ENCODE data around the gene TESK2. TPM values are rescaled to one million over a fixed set of nuclear protein-coding genes. Genes with fewer than 3 reads are reported as not detected.
"Not testable (repeated sequence)": the region's sequence is repeated elsewhere in the genome, so short reads cannot be mapped to it uniquely, and the experiment has no call there.

TESK2 gene
- total RNA-seq, 6 donors from 2014 or later, result 2.3 to 7.4 (median 5.7) TPM

GRCh38 chr1:45491487-45492260 lies 711 bp upstream of the TESK2 start:
- 39 to 47% methylated on average over 19 of the region's 19 CpGs for WGBS, 2 donors
- TF ChIP-seq POLR2A (IDR thresholded peaks at IDR 0.05), result no peak
- TF ChIP-seq POLR2AphosphoS5 (IDR thresholded peaks at IDR 0.05), result no peak
- Histone ChIP-seq H3K4me3 (peak overlapping the region in 3 of 4 donors; percentile 69 to 99 (median 95)), H3K36me3 (no peaks in the 10 kb centered on the region), H3K4me1 (peaks cover 5 to 21% (median 9%) of the 10 kb centered on the region in 4 donors), H3K27me3 (no peaks in the 10 kb centered on the region), H3K9me3 (no peaks in the 10 kb centered on the region), H3K27ac (peak overlapping the region in 2 of 4 donors; percentile 89 to 91)
- no peak for ATAC-seq (ENCODE audit: low FRiP score in 2 of 2)
- no peak for DNase-seq

- Histone ChIP-seq H3K4me3 (peak overlapping the region; percentile 48 to 99 (median 82)), H3K36me3 (no peaks in the 10 kb centered on the region), H3K27ac (peak overlapping the region; percentile 70 to 91 (median 84)), H3K4me1 (peaks cover 5 to 21% (median 9%) of the 10 kb centered on the region in 4 donors), H3K27me3 (no peaks in the 10 kb centered on the region), H3K9me3 (no peaks in the 10 kb centered on the region)
- DNase-seq (no peak), ATAC-seq (ENCODE audit: low FRiP score in 2 of 2) (peak in 1 of 2 donors; percentile 17)
- 2 to 6% methylated on average over 17 of the region's 17 CpGs for WGBS, 2 donors
- TF ChIP-seq CTCF (IDR thresholded peaks at IDR 0.05) (no peak), POLR2AphosphoS5 (IDR thresholded peaks at IDR 0.05) (no peak), EP300 (IDR thresholded peaks at IDR 0.05) (no peak), POLR2A (IDR thresholded peaks at IDR 0.05) (no peak)
These were observed 790 bp downstream of the TESK2 start for GRCh38 chr1:45490121-45490625.

- WGBS, 2 donors, result 60 to 73% methylated on average over 14 of the region's 14 CpGs
- not testable (repeated sequence) for ATAC-seq (ENCODE audit: low FRiP score in 2 of 2); H3K36me3 ChIP-seq; DNase-seq; H3K27ac ChIP-seq; H3K9me3 ChIP-seq; H3K27me3 ChIP-seq
- H3K4me1 ChIP-seq, result peaks cover 5 to 21% (median 9%) of the 10 kb centered on the region in 4 donors
- H3K4me3 ChIP-seq, result peak overlapping the region in 2 of 4 donors; percentile 95 to 99
These were observed 1.6 kb downstream of the TESK2 start for GRCh38 chr1:45489379-45489778.

GRCh38 chr1:45488666-45489377 lies 2.1 kb downstream of the TESK2 start:
- peaks cover 5 to 21% (median 9%) of the 10 kb centered on the region in 4 donors for H3K4me1 ChIP-seq
- H3K36me3 ChIP-seq, result no peaks in the 10 kb centered on the region
- ATAC-seq (ENCODE audit: low FRiP score in 2 of 2) (no peak), DNase-seq (no peak)
- H3K27me3 ChIP-seq, result no peaks in the 10 kb centered on the region
- WGBS, 2 donors, result 75 to 88% methylated on average over 10 of the region's 10 CpGs
- no peak for TF ChIP-seq POLR2A (IDR thresholded peaks at IDR 0.05)
- H3K9me3 ChIP-seq, result no peaks in the 10 kb centered on the region
- H3K27ac ChIP-seq, result no peak overlapping the region
- no peak overlapping the region for H3K4me3 ChIP-seq

- no peaks in the 10 kb centered on the region for H3K9me3 ChIP-seq
- H3K36me3 ChIP-seq, result no peaks in the 10 kb centered on the region
- H3K4me1 ChIP-seq, result peaks cover 5 to 14% (median 9%) of the 10 kb centered on the region in 4 donors
- no peak for ATAC-seq (ENCODE audit: low FRiP score in 2 of 2)
- H3K27ac ChIP-seq, result no peak overlapping the region
- H3K4me3 ChIP-seq, result no peak overlapping the region
- no peak for DNase-seq
- H3K27me3 ChIP-seq, result no peaks in the 10 kb centered on the region
- TF ChIP-seq CTCF (IDR thresholded peaks at IDR 0.05) (no peak), POLR2A (IDR thresholded peaks at IDR 0.05) (no peak), POLR2AphosphoS5 (IDR thresholded peaks at IDR 0.05) (no peak)
These were observed 5.0 kb downstream of the TESK2 start for GRCh38 chr1:45485949-45486348.

GRCh38 chr1:45479039-45479748 lies 11.8 kb downstream of the TESK2 start:
- DNase-seq (no peak), ATAC-seq (ENCODE audit: low FRiP score in 2 of 2) (no peak)
- H3K4me1 ChIP-seq, result no peaks in the 10 kb centered on the region
- H3K4me3 ChIP-seq, result no peak overlapping the region
- TF ChIP-seq EP300 (IDR thresholded peaks at IDR 0.05) (no peak), POLR2A (IDR thresholded peaks at IDR 0.05) (no peak), POLR2AphosphoS5 (IDR thresholded peaks at IDR 0.05) (no peak), CTCF (IDR thresholded peaks at IDR 0.05) (no peak)
- H3K27ac ChIP-seq, result no peak overlapping the region
- WGBS, 2 donors, result 78 to 81% methylated on average over 5 of the region's 5 CpGs
- no peaks in the 10 kb centered on the region for H3K27me3 ChIP-seq
- H3K36me3 ChIP-seq, result no peaks in the 10 kb centered on the region
- no peaks in the 10 kb centered on the region for H3K9me3 ChIP-seq
